ENCODE results near the gene APOL4.

APOL4 gene

GRCh38 chr22:36141481-36141880 is 60.1 kb downstream of the APOL4 start:
- H3K4me3 ChIP-seq (ENCODE audit: low read depth, low read length) = no peak overlapping the region
- no peak for TF ChIP-seq CTCF (IDR thresholded peaks at IDR 0.05; ENCODE audit: insufficient read depth, low read length, missing control alignments)
- CTCF ChIA-PET = interaction anchor here (0.9 to 10.8 kb wide), 9 partner anchors 12 to 349 kb away, joined by 3 to 162 read pairs (median 5); no protein-coding TSS in a partner anchor
- POLR2A ChIA-PET = interaction anchor here (0.5 kb wide), 1 partner anchor 769 kb away, joined by 6 read pairs; no protein-coding TSS in a partner anchor
- no peak for DNase-seq (ENCODE audit: low read depth, low spot score)

Data from AG04449 (cell line).